ACHN (cell line): Measurements from ENCODE around the gene CEP57L1.
"Not testable (repeated sequence)": the region's sequence is repeated elsewhere in the genome, so short reads cannot be mapped to it uniquely, and the experiment has no call there.

Experiments
- DNase-seq: peaks from one replicate; pipeline ENCODE4 v3.0.0-alpha.2; 2015
- in situ Hi-C: cut with HindIII; loops from 2 replicates; pipeline ENCODE4 v1.10.0; 2017; ENCODE audit warnings: low sequenced_read_pairs, low pct_ligation_motif_present, low pct_unique_long_range_greater_than_20kb

The CEP57L1 gene

GRCh38 chr6:109148251-109148650, 52.9 kb downstream of the CEP57L1 start:
- DNase-seq, in situ Hi-C loops: not testable (repeated sequence)

DNA sequence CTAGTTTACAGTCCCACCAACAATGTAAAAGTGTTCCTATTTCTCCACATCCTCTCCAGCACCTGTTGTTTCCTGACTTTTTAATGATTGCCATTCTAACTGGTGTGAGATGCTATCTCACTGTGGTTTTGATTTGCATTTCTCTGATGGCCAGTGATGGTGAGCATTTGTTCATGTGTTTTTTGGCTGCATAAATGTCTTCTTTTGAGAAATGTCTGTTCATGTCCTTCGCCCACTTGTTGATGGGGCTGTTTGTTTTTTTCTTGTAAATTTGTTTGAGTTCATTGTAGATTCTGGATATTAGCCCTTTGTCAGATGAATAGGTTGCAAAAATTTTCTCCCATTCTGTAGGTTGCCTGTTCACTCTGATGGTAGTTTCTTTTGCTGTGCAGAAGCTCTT, 53.4 kb downstream of the CEP57L1 start:
- in situ Hi-C loops, DNase-seq: not testable (repeated sequence)

DNA sequence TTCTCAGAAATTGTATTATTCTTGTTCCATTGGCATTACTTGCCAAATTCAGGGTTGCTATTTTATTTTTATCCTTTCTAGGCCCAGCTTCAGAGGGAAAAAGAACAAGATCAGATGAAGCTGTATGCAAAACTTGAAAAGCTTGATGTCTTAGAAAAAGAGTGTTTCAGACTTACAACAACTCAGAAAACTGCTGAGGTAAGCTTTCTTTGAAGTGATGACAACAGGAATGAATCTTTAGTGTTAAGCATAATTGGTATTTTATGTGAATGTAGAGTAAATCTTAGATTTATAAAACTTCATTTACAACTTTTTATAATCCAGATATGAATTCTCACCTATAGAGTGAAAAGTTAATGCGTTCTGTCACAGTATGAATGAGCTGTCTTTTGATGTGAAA, 58.4 kb downstream of the CEP57L1 start:
- DNase-seq: no peak
- in situ Hi-C loops: no loop called here

DNA sequence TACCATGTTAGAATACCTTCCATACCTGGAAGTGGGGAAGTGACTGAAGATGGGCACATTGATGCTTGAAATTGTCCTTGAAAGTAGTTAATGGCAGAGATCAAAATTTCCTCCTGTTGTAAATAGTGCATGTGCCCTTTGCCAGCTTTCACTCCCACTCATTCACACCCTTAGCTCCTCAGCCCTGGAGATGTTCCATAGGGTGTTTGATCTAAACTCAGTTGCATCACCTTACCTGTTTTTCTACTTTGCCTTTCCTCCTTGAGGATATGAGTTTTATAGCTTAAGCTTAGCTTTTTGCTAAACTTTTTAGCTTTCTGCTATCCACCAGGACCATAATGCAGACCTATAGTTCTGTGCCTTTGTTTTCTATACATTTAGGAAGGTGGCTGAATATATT, 69.0 kb downstream of the CEP57L1 start:
- no peak for DNase-seq
- in situ Hi-C loops: no loop called here

- DNase-seq: no peak
- in situ Hi-C loops: no loop called here
These were observed 70.2 kb downstream of the CEP57L1 start for GRCh38 chr6:109165392-109165974.

- in situ Hi-C loops: no loop called here
- DNase-seq: no peak
These were observed 71.4 kb downstream of the CEP57L1 start for GRCh38 chr6:109166673-109167072.

- in situ Hi-C loops: no loop called here
- no peak for DNase-seq
These were observed 72.3 kb downstream of the CEP57L1 start for GRCh38 chr6:109167562-109167961.

DNA sequence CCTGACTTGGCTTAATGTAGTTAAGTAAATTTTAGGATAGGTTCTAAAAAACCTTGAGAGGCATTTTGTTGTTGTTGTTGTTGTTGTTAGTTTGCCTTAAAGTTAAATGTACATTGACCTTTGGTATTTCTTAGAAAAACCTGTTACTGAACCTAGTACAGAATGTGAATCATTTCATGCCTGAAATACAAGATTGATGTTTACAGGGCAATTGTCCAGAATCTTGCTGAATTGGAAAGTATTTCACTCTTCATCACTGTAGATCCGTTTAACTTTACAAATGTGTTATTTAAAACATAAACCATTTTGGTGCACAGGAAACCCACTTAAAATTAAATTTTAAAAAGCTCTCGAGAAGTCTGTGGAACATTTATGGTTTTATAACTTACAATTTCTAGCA, 75.0 kb downstream of the CEP57L1 start:
- no peak for DNase-seq
- in situ Hi-C loops: no loop called here

- in situ Hi-C loops: no loop called here
- DNase-seq: no peak
These were observed 76.9 kb downstream of the CEP57L1 start for GRCh38 chr6:109172101-109172746.

GRCh38 chr6:109174916-109175315, 79.6 kb downstream of the CEP57L1 start:
- in situ Hi-C loops: no loop called here

DNA sequence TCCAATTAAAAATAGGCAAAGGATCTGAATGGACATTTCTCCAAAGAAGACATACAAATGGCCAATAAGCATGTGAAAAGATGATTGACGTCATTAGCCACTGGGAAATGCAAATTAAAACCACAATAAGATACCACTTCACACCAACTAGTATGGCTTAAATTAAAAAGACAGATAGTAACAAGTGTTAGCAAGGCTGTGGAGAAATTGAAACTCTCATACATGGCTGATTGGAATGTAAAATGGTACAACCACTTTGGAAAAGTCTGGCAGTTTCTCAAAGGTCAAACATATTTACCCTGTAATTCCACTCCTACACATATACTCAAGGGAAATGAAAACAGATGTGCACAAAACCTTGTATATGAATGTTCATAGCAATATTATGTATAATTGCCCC, 83.6 kb downstream of the CEP57L1 start:
- DNase-seq: no peak
- in situ Hi-C loops: no loop called here

More at GRCh38 chr6:109174916-109175315, 79.6 kb downstream of the CEP57L1 start:
- DNase-seq: no peak

DNA sequence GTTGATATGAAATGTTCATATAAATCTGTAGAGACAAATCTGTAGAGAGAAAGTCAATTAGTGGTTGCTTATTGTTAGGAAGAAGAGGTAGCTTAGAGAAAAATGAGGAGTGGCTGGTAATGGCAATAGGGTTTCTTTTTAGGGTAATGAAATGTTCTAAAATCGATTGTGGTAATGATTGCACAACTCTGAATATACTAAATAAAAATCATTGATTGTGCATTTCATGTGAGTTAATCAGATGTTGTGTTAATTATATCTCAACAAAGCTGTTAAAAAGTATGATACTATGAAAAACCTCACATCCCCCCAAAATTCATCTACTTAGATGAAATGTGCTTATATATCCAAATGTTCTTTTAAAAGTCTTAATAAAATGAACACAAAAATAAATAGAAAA, 84.2 kb downstream of the CEP57L1 start:
- in situ Hi-C loops: no loop called here
- DNase-seq: no peak

DNA sequence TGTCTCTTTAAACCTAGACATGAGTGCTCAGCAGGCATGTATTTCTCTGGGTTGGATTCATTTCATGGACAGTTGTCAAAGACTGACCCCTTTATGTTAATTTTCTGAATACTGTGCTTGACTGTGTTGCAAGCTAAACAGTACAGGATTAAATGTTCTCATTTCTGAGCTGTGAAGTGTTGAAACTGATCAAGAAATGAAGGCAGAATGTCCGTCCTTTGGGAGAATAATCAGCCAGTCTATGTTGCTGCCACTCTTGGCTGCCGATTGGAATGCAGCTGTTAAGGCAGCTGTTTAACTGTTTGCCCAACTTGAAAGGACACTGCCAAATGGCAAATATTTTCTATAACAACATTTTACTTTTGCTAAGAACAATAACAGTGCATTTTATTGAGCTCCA, 87.3 kb downstream of the CEP57L1 start:
- in situ Hi-C loops: no loop called here
- DNase-seq: no peak

DNA sequence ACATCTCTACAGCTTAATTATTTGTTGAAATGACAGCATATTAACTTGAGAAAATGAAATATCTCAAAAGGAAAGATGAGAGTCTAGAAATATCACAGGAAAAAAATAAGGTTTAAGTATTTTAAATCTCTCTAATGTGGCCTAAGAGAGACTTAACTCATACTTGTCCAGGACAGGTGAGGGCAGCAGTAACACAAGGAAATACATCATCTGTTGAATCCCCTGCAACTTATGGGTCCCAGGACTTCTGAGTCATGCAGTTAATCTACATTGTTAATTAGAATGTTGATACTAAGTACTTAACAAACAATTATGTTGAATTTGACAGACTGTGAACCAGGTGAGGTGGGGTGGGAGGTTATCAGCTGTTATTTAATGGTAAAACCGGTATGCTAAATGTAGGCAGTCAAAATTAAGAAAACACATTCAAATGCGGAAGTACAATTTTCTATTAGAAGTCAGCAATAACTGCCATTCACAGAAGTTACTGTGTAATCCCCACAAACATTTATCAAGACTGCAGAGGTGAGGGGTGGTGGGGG, 87.9 kb downstream of the CEP57L1 start:
- in situ Hi-C loops: no loop called here
- DNase-seq: no peak

GRCh38 chr6:109184638-109185037, 89.3 kb downstream of the CEP57L1 start:
- no peak for DNase-seq
- in situ Hi-C loops: no loop called here

DNA sequence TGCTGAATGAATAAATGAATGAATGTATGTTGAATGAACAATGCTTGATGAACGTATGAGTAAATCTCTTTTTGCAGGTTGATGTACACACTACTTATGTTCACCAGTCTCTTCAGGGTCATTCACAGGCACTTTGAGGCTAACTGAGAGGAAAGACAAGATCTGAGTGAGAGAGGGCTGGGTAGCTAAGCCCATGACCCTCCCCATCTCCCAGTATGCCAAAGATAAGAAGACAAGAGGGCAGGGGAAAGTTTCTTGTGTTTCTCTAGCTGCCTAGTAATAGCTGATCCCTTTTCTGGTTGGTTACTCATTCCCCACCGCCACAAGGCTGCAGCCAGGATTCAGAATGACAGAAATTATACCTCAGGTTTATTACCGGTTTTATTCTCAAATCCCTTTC, 90.7 kb downstream of the CEP57L1 start:
- DNase-seq: no peak
- in situ Hi-C loops: no loop called here

GRCh38 chr6:109187399-109188114, 92.2 kb downstream of the CEP57L1 start:
- DNase-seq: peak; percentile 45
- in situ Hi-C loops: no loop called here

DNA sequence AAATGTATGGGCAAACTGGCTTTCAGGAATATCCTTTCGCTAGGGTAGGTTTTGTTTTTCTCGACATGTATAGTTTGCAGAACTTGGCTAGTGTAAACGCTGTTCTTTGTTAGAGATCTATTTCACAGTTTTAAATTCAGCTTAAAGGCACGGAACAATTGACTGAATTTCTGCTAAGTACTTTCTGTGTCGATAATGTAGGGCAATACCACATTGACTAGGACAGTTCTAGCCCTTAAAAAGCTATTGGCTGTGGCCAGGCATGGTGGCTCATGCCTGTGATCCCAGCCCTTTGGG, 92.8 kb downstream of the CEP57L1 start:
- DNase-seq: no peak
- in situ Hi-C loops: no loop called here

- DNase-seq, in situ Hi-C loops: not testable (repeated sequence)
These were observed 96.1 kb downstream of the CEP57L1 start for GRCh38 chr6:109191368-109191767.

DNA sequence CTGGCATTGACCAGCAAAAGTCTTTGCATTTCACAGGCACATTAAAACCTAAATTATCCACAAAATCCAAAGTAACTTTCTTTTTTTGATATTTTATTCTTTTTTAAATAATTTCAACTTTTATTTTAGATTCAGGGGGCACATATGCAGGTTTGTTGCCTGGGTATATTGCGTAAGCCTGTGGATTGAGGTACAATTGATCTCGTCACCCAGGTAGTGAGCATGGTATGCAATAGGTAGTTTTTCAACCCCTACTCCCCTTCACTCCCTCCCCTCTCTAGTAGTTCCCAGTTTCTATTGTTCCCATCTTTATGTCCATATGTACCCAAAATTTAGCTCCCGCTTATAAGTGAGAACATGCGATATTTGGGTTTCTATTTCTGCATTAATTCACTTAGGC, 97.6 kb downstream of the CEP57L1 start:
- in situ Hi-C loops: no loop called here

More for the DNA sequence above, 97.6 kb downstream of the CEP57L1 start:
- no peak for DNase-seq
